ENCODE data around the gene IGFBP2. TPM values are rescaled to one million over a fixed set of nuclear protein-coding genes. Genes with fewer than 3 reads are reported as not detected.

The IGFBP2 gene
- total RNA-seq, 2 donors from 2014 or later: 106 to 177 TPM

- DNase-seq: no peak
- no peak for TF ChIP-seq CTCF (IDR thresholded peaks at IDR 0.05)
- no peaks in the 10 kb centered on the region for H3K36me3 ChIP-seq
- no peaks in the 10 kb centered on the region for H3K27me3 ChIP-seq
- no peaks in the 10 kb centered on the region for H3K9me3 ChIP-seq
- H3K27ac ChIP-seq: no peak overlapping the region
- H3K4me3 ChIP-seq: no peak overlapping the region
- H3K4me1 ChIP-seq: no peaks in the 10 kb centered on the region
- intact Hi-C loops (cut with DNase I): no loop called here
- no peak overlapping the region for H3K9ac ChIP-seq (ENCODE audit: low read depth in 2 of 2, low read length in 2 of 2)
These were observed 11.9 kb upstream of the IGFBP2 start for GRCh38 chr2:216621292-216621691.

DNA sequence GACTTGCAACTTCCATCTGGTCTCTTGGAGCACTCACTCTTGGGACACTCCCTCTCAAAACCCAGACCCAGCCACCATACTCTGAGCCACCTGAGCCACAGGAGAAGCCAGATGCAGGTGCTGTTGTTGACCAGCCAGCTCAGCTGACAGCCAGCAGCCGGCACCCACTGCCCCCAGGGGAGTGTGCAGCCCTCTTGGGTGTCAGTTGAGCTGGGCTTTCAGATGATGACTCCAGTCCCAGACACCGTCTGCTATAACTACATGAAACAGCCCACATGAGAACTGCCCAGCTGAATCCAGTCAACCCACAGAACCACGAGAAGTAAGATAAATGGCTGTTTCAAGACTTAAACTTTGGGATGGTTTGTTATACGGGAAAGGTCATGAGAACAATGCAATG lies 10.7 kb upstream of the IGFBP2 start:
- Histone ChIP-seq H3K27ac (no peak overlapping the region), H3K9me3 (no peaks in the 10 kb centered on the region), H3K4me3 (no peak overlapping the region), H3K36me3 (no peaks in the 10 kb centered on the region), H3K9ac (ENCODE audit: low read depth in 2 of 2, low read length in 2 of 2) (no peak overlapping the region), H3K27me3 (no peaks in the 10 kb centered on the region), H3K4me1 (no peaks in the 10 kb centered on the region)
- intact Hi-C loops (cut with DNase I): no loop called here
- no peak for DNase-seq
- TF ChIP-seq CTCF (IDR thresholded peaks at IDR 0.05): no peak

DNA sequence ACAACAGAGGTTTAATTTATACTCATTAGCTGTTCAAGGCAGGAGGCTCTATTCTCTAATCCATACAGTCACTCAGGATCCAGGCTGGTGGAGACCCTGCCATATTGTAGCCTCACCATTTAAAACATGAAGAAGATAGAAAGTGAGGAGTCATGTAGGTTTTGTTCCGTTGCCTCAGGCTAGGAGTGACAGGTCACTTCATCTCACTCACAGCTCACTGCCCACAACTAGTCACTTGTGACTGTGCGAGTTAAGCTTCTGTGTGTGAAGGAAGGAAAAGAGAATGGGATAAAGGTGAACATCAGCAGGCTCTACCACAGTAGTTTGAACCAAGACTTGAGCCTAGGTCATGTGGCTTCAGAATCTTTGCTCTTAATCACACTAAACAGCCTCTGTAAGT lies 9.0 kb upstream of the IGFBP2 start:
- H3K9me3 ChIP-seq: no peaks in the 10 kb centered on the region
- H3K27ac ChIP-seq: no peak overlapping the region
- TF ChIP-seq CTCF (IDR thresholded peaks at IDR 0.05): no peak
- no peak overlapping the region for H3K4me3 ChIP-seq
- no peaks in the 10 kb centered on the region for H3K4me1 ChIP-seq
- H3K27me3 ChIP-seq: no peaks in the 10 kb centered on the region
- H3K9ac ChIP-seq (ENCODE audit: low read depth in 2 of 2, low read length in 2 of 2): no peak overlapping the region
- H3K36me3 ChIP-seq: no peaks in the 10 kb centered on the region
- intact Hi-C loops (cut with DNase I): no loop called here
- no peak for DNase-seq

- Histone ChIP-seq H3K4me1 (no peaks in the 10 kb centered on the region), H3K36me3 (no peaks in the 10 kb centered on the region), H3K27me3 (no peaks in the 10 kb centered on the region), H3K4me3 (no peak overlapping the region), H3K9me3 (no peaks in the 10 kb centered on the region), H3K27ac (no peak overlapping the region), H3K9ac (ENCODE audit: low read depth in 2 of 2, low read length in 2 of 2) (no peak overlapping the region)
- intact Hi-C loops (cut with DNase I): no loop called here
- DNase-seq: no peak
- TF ChIP-seq CTCF (IDR thresholded peaks at IDR 0.05): no peak
These were observed 6.9 kb upstream of the IGFBP2 start for GRCh38 chr2:216626168-216626874.

- no peaks in the 10 kb centered on the region for H3K27me3 ChIP-seq
- H3K4me3 ChIP-seq: no peak overlapping the region
- no peaks in the 10 kb centered on the region for H3K4me1 ChIP-seq
- H3K36me3 ChIP-seq: no peaks in the 10 kb centered on the region
- TF ChIP-seq CTCF (IDR thresholded peaks at IDR 0.05): no peak
- no peak for DNase-seq
- H3K27ac ChIP-seq: no peak overlapping the region
- H3K9me3 ChIP-seq: no peaks in the 10 kb centered on the region
- intact Hi-C loops (cut with DNase I): no loop called here
- no peak overlapping the region for H3K9ac ChIP-seq (ENCODE audit: low read depth in 2 of 2, low read length in 2 of 2)
These were observed 6.4 kb upstream of the IGFBP2 start for GRCh38 chr2:216626875-216627245.
